HG03060 (cell line): Measurements from ENCODE around the gene LAX1.
"Not testable (repeated sequence)": the region's sequence is repeated elsewhere in the genome, so short reads cannot be mapped to it uniquely, and the experiment has no call there.

Source experiments
- ATAC-seq: cut with Tn5 transposase; IDR thresholded peaks from one replicate; pipeline ENCODE4 v1.9.1; 2021; ENCODE audit warnings: low read depth, moderate number of reproducible peaks; ENCODE audit not compliant: unreplicated experiment

LAX1 gene

GRCh38 chr1:203764105-203765028 lies 616 bp upstream of the LAX1 start:
- ATAC-seq, result no peak

GRCh38 chr1:203768256-203768655 lies 3.3 kb downstream of the LAX1 start:
- ATAC-seq, result no peak

GRCh38 chr1:203769505-203770343 lies 4.7 kb downstream of the LAX1 start:
- no peak for ATAC-seq

GRCh38 chr1:203771901-203772301 lies 6.9 kb downstream of the LAX1 start:
- ATAC-seq, result no peak

- no peak for ATAC-seq
Observed at GRCh38 chr1:203772836-203773235, 7.9 kb downstream of the LAX1 start.

- ATAC-seq, result no peak
Observed at GRCh38 chr1:203776636-203777035, 11.7 kb downstream of the LAX1 start.

- no peak for ATAC-seq
Observed at GRCh38 chr1:203777596-203777995, 12.6 kb downstream of the LAX1 start.

GRCh38 chr1:203778146-203778545 lies 13.2 kb downstream of the LAX1 start:
- ATAC-seq, result no peak

GRCh38 chr1:203778789-203779188 lies 13.8 kb downstream of the LAX1 start:
- ATAC-seq, result no peak

GRCh38 chr1:203781962-203782361 lies 17.0 kb downstream of the LAX1 start:
- ATAC-seq, result no peak

GRCh38 chr1:203789966-203790365 lies 25.0 kb downstream of the LAX1 start:
- no peak for ATAC-seq

GRCh38 chr1:203791498-203791897 lies 26.5 kb downstream of the LAX1 start:
- no peak for ATAC-seq

- no peak for ATAC-seq
Observed at GRCh38 chr1:203792486-203792885, 27.5 kb downstream of the LAX1 start.

- not testable (repeated sequence) for ATAC-seq
Observed at GRCh38 chr1:203793561-203793960, 28.6 kb downstream of the LAX1 start.

- ATAC-seq, result no peak
Observed at GRCh38 chr1:203794764-203795440, 29.9 kb downstream of the LAX1 start.

GRCh38 chr1:203795441-203796235 lies 30.7 kb downstream of the LAX1 start, which contains the start of the genes ZBED6 and ZC3H11A:
Gene ZBED6, plus strand, starts transcription at chr1:203795623. Its CDS starts 1,900 bp downstream, at chr1:203797523.
Gene ZC3H11A, plus strand, starts transcription at chr1:203795623. Its CDS starts 21,448 bp downstream, at chr1:203817071.
- peak; percentile 97 for ATAC-seq

- no peak for ATAC-seq
Observed at GRCh38 chr1:203796236-203796605, 31.2 kb downstream of the LAX1 start.

- no peak for ATAC-seq
Observed at GRCh38 chr1:203797216-203797615, 32.2 kb downstream of the LAX1 start.

- ATAC-seq, result no peak
Observed at GRCh38 chr1:203797948-203798655, 33.1 kb downstream of the LAX1 start.
